GM10266 (cell line): ENCODE data around the gene SPATA12.

Experiments
- DNase-seq: peaks from one replicate; pipeline ENCODE4 v3.0.0; 2012; ENCODE audit errors: extremely low spot score
- CTCF ChIP-seq: IDR thresholded peaks from 2 replicates; pipeline ENCODE4 v1.5.1; 2012; ENCODE audit warnings: mild to moderate bottlenecking, low read depth; ENCODE audit not compliant: control insufficient read depth, insufficient read depth; ENCODE audit errors: missing control alignments

SPATA12 gene

GRCh38 chr3:57060089-57060821 lies at the start of gene SPATA12:
TSS of gene SPATA12 (plus strand) at chr3:57060664. CDS start at chr3:57073695, 13,031 bp downstream.
- no peak for DNase-seq
- no peak for TF ChIP-seq CTCF

- no peak for TF ChIP-seq CTCF
- no peak for DNase-seq
These were observed 49.4 kb upstream of the SPATA12 start for GRCh38 chr3:57011022-57011421.

- no peak for DNase-seq
- TF ChIP-seq CTCF = no peak
These were observed 47.6 kb upstream of the SPATA12 start for GRCh38 chr3:57012847-57013246.

GRCh38 chr3:57015350-57015729 lies 45.1 kb upstream of the SPATA12 start:
- TF ChIP-seq CTCF = no peak
- DNase-seq = no peak

GRCh38 chr3:57015912-57016311 lies 44.6 kb upstream of the SPATA12 start:
- no peak for TF ChIP-seq CTCF
- DNase-seq = no peak

GRCh38 chr3:57017459-57017845 lies 43.0 kb upstream of the SPATA12 start:
- TF ChIP-seq CTCF = no peak
- DNase-seq = no peak

GRCh38 chr3:57018246-57018645 lies 42.2 kb upstream of the SPATA12 start:
- DNase-seq = no peak
- TF ChIP-seq CTCF = no peak
